Endothelial cell of umbilical vein (primary cell): ENCODE results near the gene BCL11B. TPM values are rescaled to one million over a fixed set of nuclear protein-coding genes. Genes with fewer than 3 reads are reported as not detected.
A peak's percentile ranks its signal among the peaks of the same experiment; 100 is the strongest.

ENCODE experiments used
- BruUV-seq: library from RNA; stranded (reverse); fragments of 400-500 nt; replicated peaks from 2 replicates; lab custom pipeline; 2021; lab: Mats Ljungman, UMichigan
- CTCF ChIA-PET: fragments of 300-600, 350-600 bp; sonication (Branson Sonifier 250); formaldehyde crosslinking; loops from one replicate; lab custom pipeline; 2021; ENCODE audit warnings: antibody characterized with exemption, inconsistent platforms; lab: Charles Lee
- POLR2A ChIA-PET: fragments of 300-600, 350-600 bp; sonication (Branson Sonifier 250); formaldehyde crosslinking; loops from one replicate; lab custom pipeline; 2021; ENCODE audit warnings: antibody characterized with exemption, inconsistent platforms; lab: Charles Lee
- DNase-seq: peaks from one replicate; pipeline ENCODE4 v3.0.0-alpha.2; 2011; ENCODE audit warnings: low read depth, low spot score
- FAIRE-seq: peaks from 2 replicates; lab custom pipeline; 2011; peaks lifted over from hg19 to GRCh38; lab: Jason Lieb, UNC
- H2AFZ ChIP-seq: 2 replicates; pipeline ENCODE4 v1.6.0; 2012; ENCODE audit warnings: low read depth, low read length, control low read depth, inconsistent platforms
- H3K27ac ChIP-seq: 2 replicates; pipeline ENCODE4 v1.5.1; 2011; ENCODE audit warnings: low read depth, mild to moderate bottlenecking, control low read depth, low read length, moderate library complexity; ENCODE audit not compliant: insufficient read depth
- H3K27me3 ChIP-seq, 2 experiments: 2 replicates each; pipeline versions ENCODE4 v1.6.0 to v1.6.1; 2011; ENCODE audit warnings: low read length in 2 of 2, mixed read lengths in 1 of 2; ENCODE audit not compliant: control insufficient read depth in 2 of 2, insufficient read depth in 2 of 2
- H3K36me3 ChIP-seq, 2 experiments: 2 replicates in 1 of 2; 3 replicates in 1 of 2; pipeline ENCODE4 v1.5.1; 2011; ENCODE audit warnings: low read length in 2 of 2, mild to moderate bottlenecking in 1 of 2, moderate library complexity in 1 of 2; ENCODE audit not compliant: control insufficient read depth in 2 of 2, insufficient read depth in 2 of 2; ENCODE audit errors: extremely low read depth in 1 of 2
- H3K4me1 ChIP-seq: 3 replicates; pipeline ENCODE4 v1.5.1; 2011; ENCODE audit warnings: mild to moderate bottlenecking, low read length; ENCODE audit not compliant: control insufficient read depth, insufficient read depth; ENCODE audit errors: extremely low read depth
- H3K4me2 ChIP-seq: 2 replicates; pipeline ENCODE4 v1.6.1; 2011; ENCODE audit warnings: low read length, control low read depth, mixed read lengths; ENCODE audit not compliant: insufficient read depth
- H3K4me3 ChIP-seq, 3 experiments: fragments of 200-600 bp in 1 of 3; sonication (generic), shearing (Covaris generic) in 1 of 3; replicated peaks in 1 of 3; 2 replicates each; pipeline ENCODE4 v1.5.1; 2011 to 2016; ENCODE audit warnings: control low read depth in 3 of 3, low read length in 3 of 3, mild to moderate bottlenecking in 2 of 3, inconsistent platforms in 1 of 3, low read depth in 1 of 3, moderate library complexity in 1 of 3; ENCODE audit not compliant: insufficient read depth in 1 of 3
- H3K79me2 ChIP-seq: 2 replicates; pipeline ENCODE4 v1.6.0; 2012; ENCODE audit warnings: low read length, inconsistent platforms; ENCODE audit not compliant: control insufficient read depth, insufficient read depth
- H3K9ac ChIP-seq: replicated peaks from 2 replicates; pipeline ENCODE3; 2011; ENCODE audit warnings: low read length, control low read depth; ENCODE audit not compliant: insufficient read depth; ENCODE audit errors: extremely low read depth
- H3K9me1 ChIP-seq: replicated peaks from 3 replicates; pipeline ENCODE4 v1.6.0; 2011; ENCODE audit warnings: mild to moderate bottlenecking, low read length; ENCODE audit not compliant: control insufficient read depth, insufficient read depth; ENCODE audit errors: extremely low read depth
- H3K9me3 ChIP-seq: replicated peaks from 2 replicates; pipeline ENCODE4 v1.5.1; 2012; ENCODE audit warnings: low read length, inconsistent platforms; ENCODE audit not compliant: control insufficient read depth, insufficient read depth
- H4K20me1 ChIP-seq: replicated peaks from 2 replicates; pipeline ENCODE3; 2011; ENCODE audit warnings: mild to moderate bottlenecking, low read length; ENCODE audit not compliant: control insufficient read depth, insufficient read depth; ENCODE audit errors: extremely low read depth
- CTCF ChIP-seq, 2 donors: IDR thresholded peaks; 1 replicate in 1 of 2; 2 replicates in 1 of 2; pipeline ENCODE4 v1.5.1; 2011; ENCODE audit warnings: low read length in 2 of 2, mild to moderate bottlenecking in 2 of 2, moderate library complexity in 2 of 2, control low read depth in 1 of 2, inconsistent platforms in 1 of 2, low read depth in 1 of 2; ENCODE audit not compliant: insufficient read depth in 1 of 2; ENCODE audit errors: extremely low read depth in 1 of 2
- EZH2 ChIP-seq: IDR thresholded peaks from 2 replicates; pipeline ENCODE4 v1.6.1; 2012; ENCODE audit warnings: borderline replicate concordance, low read depth, mild to moderate bottlenecking, moderate library complexity, low read length, inconsistent platforms; ENCODE audit not compliant: severe bottlenecking
- FOS ChIP-seq: IDR thresholded peaks from 2 replicates; pipeline ENCODE4 v1.6.1; 2011; ENCODE audit warnings: mild to moderate bottlenecking, low read length, moderate library complexity, borderline replicate concordance; ENCODE audit not compliant: insufficient read depth
- GATA2 ChIP-seq: IDR thresholded peaks from 2 replicates; pipeline ENCODE4 v1.7.0; 2011; ENCODE audit warnings: low read depth, mild to moderate bottlenecking, moderate library complexity, mixed read lengths, low read length; ENCODE audit not compliant: insufficient read length, insufficient read depth
- JUN ChIP-seq: IDR thresholded peaks from 2 replicates; pipeline ENCODE4 v1.6.1; 2011; ENCODE audit warnings: borderline replicate concordance, low read depth; ENCODE audit not compliant: insufficient read length, insufficient read depth
- MAX ChIP-seq: IDR thresholded peaks from 2 replicates; pipeline ENCODE4 v1.6.1; 2011; ENCODE audit not compliant: insufficient read depth, insufficient read length
- MYC ChIP-seq: IDR thresholded peaks from one replicate; pipeline ENCODE4 v1.6.1; 2011; ENCODE audit warnings: mild to moderate bottlenecking, low read depth, low read length
- POLR2A ChIP-seq: IDR thresholded peaks from 2 replicates; pipeline ENCODE4 v1.6.1; 2012; ENCODE audit warnings: low read depth, mild to moderate bottlenecking, control low read depth, low read length
- POLR2AphosphoS5 ChIP-seq: IDR thresholded peaks from 2 replicates; pipeline ENCODE4 v1.6.1; 2012; ENCODE audit warnings: low read depth, mild to moderate bottlenecking, control low read depth, low read length, moderate library complexity; ENCODE audit not compliant: insufficient read depth
- dilution Hi-C: fragments of 300-500 bp; cut with MboI; formaldehyde crosslinking; loops from one replicate; pipeline ENCODE4 v1.15.0; 2019; ENCODE audit warnings: low sequenced_read_pairs; ENCODE audit not compliant: extremely low pct_ligation_motif_present
- intact Hi-C: fragments of 100-400 bp; cut with micrococcal nuclease; formaldehyde crosslinking; loops from one replicate; pipeline ENCODE4 v1.10.0; 2022
- polyA plus RNA-seq, 4 experiments: library from polyadenylated mRNA; depleted of rRNA in 3 of 4; stranded (reverse) in 3 of 4; unstranded in 1 of 4; fragments of >200 nt; gene quantifications; 2 replicates each; pipeline versions ENCODE4 v1.2.1 to v1.2.3, GENCODE V29; 2011 to 2012; ENCODE audit warnings: missing spikeins in 1 of 4
- total RNA-seq: library from RNA; stranded (reverse); gene quantifications from 2 replicates; pipeline ENCODE4 v1.2.3, GENCODE V29; 2021

BCL11B gene
- total and polyA plus RNA-seq, 2 donors (not counting 3 experiments of a cell fraction or from before 2014, with no cell fraction given): 0.03 to 0.07 TPM

GRCh38 chr14:99273766-99274345 lies 1.9 kb upstream of the BCL11B start:
- Histone ChIP-seq H4K20me1 (no peaks in the 10 kb centered on the region), H3K9me3 (no peaks in the 10 kb centered on the region), H3K4me2 (peak overlapping the region; percentile 38), H3K4me3 (peak overlapping the region in 1 of 3 experiments; percentile 41), H3K27ac (no peak overlapping the region), H2AFZ (peak overlapping the region; percentile 79), H3K79me2 (no peaks in the 10 kb centered on the region), H3K36me3 (no peaks in the 10 kb centered on the region), H3K9ac (no peak overlapping the region), H3K9me1 (no peaks in the 10 kb centered on the region), H3K27me3 (peaks cover 43 to 81% of the 10 kb centered on the region in 2 experiments), H3K4me1 (peaks cover 21% of the 10 kb centered on the region)
- no peak for TF ChIP-seq POLR2AphosphoS5
- TF ChIP-seq CTCF (IDR thresholded peaks at IDR 0.05; ENCODE audit: extremely low read depth in 1 of 2, insufficient read depth in 1 of 2, low read depth in 1 of 2, low read length in 2 of 2): no peak
- TF ChIP-seq MYC: no peak
- TF ChIP-seq FOS: no peak
- no peak for TF ChIP-seq EZH2
- no peak for TF ChIP-seq POLR2A
- no peak for TF ChIP-seq GATA2
- no peak for TF ChIP-seq JUN
- TF ChIP-seq MAX: no peak
- intact Hi-C loops (loop anchor here (5.0 kb wide), 1 partner anchor 143 kb away; no protein-coding TSS in a partner anchor), dilution Hi-C loops (no loop called here)
- DNase-seq (no peak), FAIRE-seq (no peak)
- BruUV-seq: no TSS peak
- ChIA-PET POLR2A (no interaction called here), CTCF (interaction anchor here (1.0 to 1.5 kb wide), 3 partner anchors 18 to 117 kb away, joined by 3 to 4 read pairs (median 3); no protein-coding TSS in a partner anchor)
